HepG2 (cell line): ENCODE measurements around the gene ATAD3C. TPM values are rescaled to one million over a fixed set of nuclear protein-coding genes. Genes with fewer than 3 reads are reported as not detected.
"Not testable (repeated sequence)": the region's sequence is repeated elsewhere in the genome, so short reads cannot be mapped to it uniquely, and the experiment has no call there.

ENCODE experiments used
- ATAC-seq: fragments of 200-7000 bp; cut with Tn5 transposase; 3 replicates; pipeline ENCODE4 v1.9.1; 2020; ENCODE audit warnings: mild to moderate bottlenecking, moderate library complexity
- BruUV-seq: library from RNA; stranded (reverse); fragments of 400-500 nt; replicated peaks from 2 replicates; lab custom pipeline; 2021; lab: Mats Ljungman, UMichigan
- CTCF ChIA-PET: fragments of 300-600 bp; formaldehyde crosslinking; extraction: SDS; loops from one replicate; lab custom pipeline; 2021; ENCODE audit warnings: low total read pairs, inconsistent platforms, low intra/inter-chr PET ratio; lab: Yijun Ruan, JAX
- POLR2A ChIA-PET: fragments of 350-600 bp; sonication (Branson Sonifier 250); formaldehyde crosslinking; loops from one replicate; lab custom pipeline; 2020; ENCODE audit warnings: antibody characterized with exemption, inconsistent platforms; lab: Yijun Ruan, JAX
- DNase-seq: peaks from one replicate; pipeline ENCODE4 v3.0.0-alpha.2; 2015; ENCODE audit warnings: low spot score
- FAIRE-seq: peaks from 3 replicates; lab custom pipeline; 2011; peaks lifted over from hg19 to GRCh38; lab: Jason Lieb, UNC
- H2AFZ ChIP-seq: one replicate; pipeline ENCODE4 v1.6.1; 2011; ENCODE audit warnings: low read length, inconsistent platforms
- H3K27ac ChIP-seq: fragments of 300-600 bp; 3 replicates; pipeline ENCODE4 v1.8.0; 2011; ENCODE audit warnings: mixed run types, mild to moderate bottlenecking, mixed read lengths, low read length, inconsistent platforms; ENCODE audit not compliant: insufficient read depth; ENCODE audit errors: extremely low read length
- H3K27me3 ChIP-seq, 2 experiments: fragments of 200-600 bp in 1 of 2; 2 replicates in 1 of 2; 3 replicates in 1 of 2; pipeline versions ENCODE4 v1.6.0 to v1.8.0; 2011; ENCODE audit warnings: low read length in 2 of 2, mild to moderate bottlenecking in 2 of 2, moderate library complexity in 2 of 2, inconsistent platforms in 1 of 2; ENCODE audit not compliant: insufficient read depth in 2 of 2, control insufficient read depth in 1 of 2
- H3K36me3 ChIP-seq, 2 experiments: fragments of 200-600 bp in 1 of 2; replicated peaks in 1 of 2; 2 replicates in 1 of 2; 3 replicates in 1 of 2; pipeline versions ENCODE4 v1.5.1 to v1.8.0; 2011; ENCODE audit warnings: low read length in 2 of 2, inconsistent platforms in 1 of 2; ENCODE audit not compliant: insufficient read depth in 2 of 2, control insufficient read depth in 1 of 2
- H3K4me1 ChIP-seq: 2 replicates; pipeline ENCODE4 v1.5.1; 2012; ENCODE audit warnings: low read length, inconsistent platforms; ENCODE audit not compliant: insufficient read depth
- H3K4me2 ChIP-seq: 2 replicates; pipeline ENCODE4 v1.6.0; 2011; ENCODE audit warnings: low read depth, low read length, inconsistent platforms
- H3K4me3 ChIP-seq, 3 experiments: fragments of 200-600 bp in 1 of 3; sonication (generic), shearing (Covaris generic) in 1 of 3; replicated peaks in 1 of 3; 2 replicates each; pipeline ENCODE4 v1.5.1; 2011 to 2016; ENCODE audit warnings: low read length in 3 of 3, inconsistent platforms in 2 of 3, low read depth in 2 of 3, mild to moderate bottlenecking in 2 of 3, control low read depth in 1 of 3, mixed read lengths in 1 of 3; ENCODE audit not compliant: insufficient read depth in 1 of 3
- H3K79me2 ChIP-seq: one replicate; pipeline ENCODE4 v1.6.1; 2011; ENCODE audit warnings: low read length, inconsistent platforms; ENCODE audit not compliant: insufficient read depth
- H3K9ac ChIP-seq: 2 replicates; pipeline ENCODE4 v1.6.0; 2011; ENCODE audit warnings: mild to moderate bottlenecking, low read depth, low read length, inconsistent platforms; ENCODE audit not compliant: insufficient read depth
- H3K9me3 ChIP-seq: 2 replicates; pipeline ENCODE4 v1.5.1; 2012; ENCODE audit warnings: mild to moderate bottlenecking, low read length
- H4K20me1 ChIP-seq: 2 replicates; pipeline ENCODE4 v1.6.0; 2011; ENCODE audit warnings: inconsistent platforms, mild to moderate bottlenecking, low read length, moderate library complexity; ENCODE audit not compliant: insufficient read depth
- DNMT3B ChIP-seq: conservative IDR thresholded peaks from 2 replicates; pipeline ENCODE4 v1.6.1; 2016; ENCODE audit warnings: missing biosample characterization, control low read depth
- RBAK ChIP-seq: sonication (generic); formaldehyde crosslinking; IDR thresholded peaks from 2 replicates; pipeline ENCODE4 v1.5.1; 2020; ENCODE audit warnings: mild to moderate bottlenecking, missing genetic modification reagents
- ZMYM3 ChIP-seq: sonication (generic); formaldehyde crosslinking; IDR thresholded peaks from 2 replicates; pipeline ENCODE4 v1.5.1; 2020; ENCODE audit warnings: mild to moderate bottlenecking, missing genetic modification reagents
- ZNF12 ChIP-seq: sonication (generic); formaldehyde crosslinking; IDR thresholded peaks from 2 replicates; pipeline ENCODE4 v1.5.0; 2020; ENCODE audit warnings: missing genetic modification reagents
- WGBS: methylation state at CpG from one replicate; pipeline ENCODE4 v1.1.6; 2017; ENCODE audit warnings: low lambda C conversion rate; 5-methylcytosine and 5-hydroxymethylcytosine counted together
- in situ Hi-C: cut with HindIII; loops from 2 replicates; pipeline ENCODE4 v1.10.0; 2017; ENCODE audit warnings: low pct_unique_long_range_greater_than_20kb; ENCODE audit not compliant: extremely low pct_ligation_motif_present
- intact Hi-C: fragments of 100-400 bp; cut with micrococcal nuclease; formaldehyde crosslinking; loops from one replicate; pipeline ENCODE4 v1.10.0; 2022; ENCODE audit not compliant: unreplicated experiment
- polyA plus RNA-seq, 8 experiments: library from polyadenylated mRNA; depleted of rRNA in 3 of 8; stranded (reverse) in 7 of 8; unstranded in 1 of 8; fragments of >200 nt; fragmentation: Illumina TruSeq in 4 of 8; extraction: Trizol in 4 of 8; gene quantifications; 2 replicates each; pipeline versions ENCODE4 v1.2.1 to v1.2.3, GENCODE V29; 2011 to 2016; ENCODE audit warnings: low read depth in 4 of 8, missing spikeins in 1 of 8, mixed read lengths in 1 of 8; ENCODE audit not compliant: insufficient read depth in 1 of 8
- total RNA-seq, 5 experiments: library from RNA; depleted of rRNA; stranded (reverse); fragments of >200 nt; fragmentation: Illumina TruSeq; extraction: Trizol; gene quantifications; 2 replicates each; pipeline ENCODE4 v1.2.3, GENCODE V29; 2016; ENCODE audit warnings: low read depth in 1 of 5
- TF ChIP-seq, protein P1 (sequence below): sonication (generic); formaldehyde crosslinking; IDR thresholded peaks from 2 replicates; pipeline ENCODE4 v1.9.0; 2021; ENCODE audit warnings: missing genetic modification reagents, mild to moderate bottlenecking, borderline replicate concordance
- TF ChIP-seq, protein P2 (sequence below): sonication (generic); formaldehyde crosslinking; IDR thresholded peaks from 2 replicates; pipeline ENCODE4 v1.4.0; 2020; ENCODE audit warnings: missing genetic modification reagents, borderline replicate concordance

Gene ATAD3C
- total and polyA plus RNA-seq, 2 of the 13 experiments (the other 11 are each of a cell fraction or from before 2014, with no cell fraction given), result 2.4 to 3.2 TPM

DNA sequence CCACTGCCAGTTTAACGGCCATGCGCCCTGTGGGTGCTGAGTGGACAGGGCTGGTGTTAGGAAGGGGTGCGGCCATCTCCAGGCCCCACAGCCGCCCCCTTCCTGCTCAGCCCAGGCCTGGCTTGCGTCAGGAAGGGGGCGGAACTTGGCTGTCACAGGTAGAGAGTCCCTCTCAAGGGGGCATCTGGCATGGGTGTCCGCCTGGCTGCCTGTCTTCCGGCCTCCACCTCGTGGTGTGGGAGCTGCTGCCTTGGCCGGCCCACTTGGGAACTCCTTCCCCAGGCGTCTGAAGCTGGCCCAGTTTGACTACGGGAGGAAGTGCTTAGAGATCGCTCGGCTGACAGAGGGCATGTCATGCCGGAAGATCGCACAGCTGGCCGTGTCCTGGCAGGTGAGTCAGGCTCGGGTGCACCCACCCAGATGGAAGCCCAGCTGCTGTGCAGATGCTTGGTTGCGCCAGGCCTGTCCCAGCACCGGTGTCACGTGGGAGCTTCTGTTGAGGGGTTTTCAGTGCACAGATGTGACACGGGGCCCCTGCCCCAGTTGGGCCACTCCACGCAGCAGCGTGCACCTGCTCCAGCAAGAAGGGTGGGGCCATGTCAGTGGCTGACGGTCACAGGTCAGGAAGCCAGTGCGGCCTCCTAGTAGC lies 13.0 kb downstream of the ATAD3C start (continued):
- TF ChIP-seq, protein P1, sequence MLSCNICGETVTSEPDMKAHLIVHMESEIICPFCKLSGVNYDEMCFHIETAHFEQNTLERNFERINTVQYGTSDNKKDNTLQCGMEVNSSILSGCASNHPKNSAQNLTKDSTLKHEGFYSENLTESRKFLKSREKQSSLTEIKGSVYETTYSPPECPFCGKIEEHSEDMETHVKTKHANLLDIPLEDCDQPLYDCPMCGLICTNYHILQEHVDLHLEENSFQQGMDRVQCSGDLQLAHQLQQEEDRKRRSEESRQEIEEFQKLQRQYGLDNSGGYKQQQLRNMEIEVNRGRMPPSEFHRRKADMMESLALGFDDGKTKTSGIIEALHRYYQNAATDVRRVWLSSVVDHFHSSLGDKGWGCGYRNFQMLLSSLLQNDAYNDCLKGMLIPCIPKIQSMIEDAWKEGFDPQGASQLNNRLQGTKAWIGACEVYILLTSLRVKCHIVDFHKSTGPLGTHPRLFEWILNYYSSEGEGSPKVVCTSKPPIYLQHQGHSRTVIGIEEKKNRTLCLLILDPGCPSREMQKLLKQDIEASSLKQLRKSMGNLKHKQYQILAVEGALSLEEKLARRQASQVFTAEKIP, result no peak

DNA sequence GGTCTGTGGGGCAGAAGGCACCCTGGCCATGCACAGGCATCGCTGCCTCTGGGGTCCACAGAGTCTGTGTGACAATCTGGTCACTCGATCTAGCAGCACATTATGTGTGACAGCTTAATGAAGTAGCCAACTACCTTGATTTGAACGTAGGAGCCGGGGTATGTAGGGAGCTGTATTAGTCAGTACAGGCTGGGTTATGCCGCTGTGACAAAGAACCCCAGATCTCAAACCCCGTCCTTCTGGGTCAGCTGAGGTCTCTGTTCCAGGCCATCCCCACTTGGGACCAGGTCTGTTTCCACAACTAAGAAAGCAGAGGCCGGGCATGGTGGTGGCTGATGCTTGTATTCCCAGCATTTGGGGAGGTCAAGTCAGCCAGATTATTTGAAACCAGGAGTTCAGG lies 13.8 kb downstream of the ATAD3C start:
- 80% methylated on average over 3 of the region's 7 CpGs for WGBS
- H3K4me3 ChIP-seq, result no peak overlapping the region
- H3K4me2 ChIP-seq, result peak overlapping the region; percentile 77; the same call in 1 of the 2 replicates
- CTCF ChIA-PET, result no interaction called here
- no peaks in the 10 kb centered on the region for H3K9me3 ChIP-seq
- H4K20me1 ChIP-seq, result no peaks in the 10 kb centered on the region
- TF ChIP-seq DNMT3B (no peak), ZMYM3 (CRISPR knock-in tag) (0 out of 2 replicates have a peak, but pooled peaks have one; percentile 23), ZNF12 (CRISPR knock-in tag) (peak; percentile 99), RBAK (CRISPR knock-in tag) (peak; percentile 76)
- TF ChIP-seq, protein P2, sequence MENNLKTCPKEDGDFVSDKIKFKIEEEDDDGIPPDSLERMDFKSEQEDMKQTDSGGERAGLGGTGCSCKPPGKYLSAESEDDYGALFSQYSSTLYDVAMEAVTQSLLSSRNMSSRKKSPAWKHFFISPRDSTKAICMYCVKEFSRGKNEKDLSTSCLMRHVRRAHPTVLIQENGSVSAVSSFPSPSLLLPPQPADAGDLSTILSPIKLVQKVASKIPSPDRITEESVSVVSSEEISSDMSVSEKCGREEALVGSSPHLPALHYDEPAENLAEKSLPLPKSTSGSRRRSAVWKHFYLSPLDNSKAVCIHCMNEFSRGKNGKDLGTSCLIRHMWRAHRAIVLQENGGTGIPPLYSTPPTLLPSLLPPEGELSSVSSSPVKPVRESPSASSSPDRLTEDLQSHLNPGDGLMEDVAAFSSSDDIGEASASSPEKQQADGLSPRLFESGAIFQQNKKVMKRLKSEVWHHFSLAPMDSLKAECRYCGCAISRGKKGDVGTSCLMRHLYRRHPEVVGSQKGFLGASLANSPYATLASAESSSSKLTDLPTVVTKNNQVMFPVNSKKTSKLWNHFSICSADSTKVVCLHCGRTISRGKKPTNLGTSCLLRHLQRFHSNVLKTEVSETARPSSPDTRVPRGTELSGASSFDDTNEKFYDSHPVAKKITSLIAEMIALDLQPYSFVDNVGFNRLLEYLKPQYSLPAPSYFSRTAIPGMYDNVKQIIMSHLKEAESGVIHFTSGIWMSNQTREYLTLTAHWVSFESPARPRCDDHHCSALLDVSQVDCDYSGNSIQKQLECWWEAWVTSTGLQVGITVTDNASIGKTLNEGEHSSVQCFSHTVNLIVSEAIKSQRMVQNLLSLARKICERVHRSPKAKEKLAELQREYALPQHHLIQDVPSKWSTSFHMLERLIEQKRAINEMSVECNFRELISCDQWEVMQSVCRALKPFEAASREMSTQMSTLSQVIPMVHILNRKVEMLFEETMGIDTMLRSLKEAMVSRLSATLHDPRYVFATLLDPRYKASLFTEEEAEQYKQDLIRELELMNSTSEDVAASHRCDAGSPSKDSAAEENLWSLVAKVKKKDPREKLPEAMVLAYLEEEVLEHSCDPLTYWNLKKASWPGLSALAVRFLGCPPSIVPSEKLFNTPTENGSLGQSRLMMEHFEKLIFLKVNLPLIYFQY (CRISPR knock-in tag), result no peak
- TF ChIP-seq, all 625 proteins: peak for 3
- no peak for DNase-seq
- Histone ChIP-seq H3K27ac (no peak overlapping the region), H3K27me3 (peaks cover 6 to 15% of the 10 kb centered on the region in 2 experiments; a peak in 4 of 5 replicates), H2AFZ (no peak overlapping the region), H3K9ac (no peak overlapping the region), H3K36me3 (no peaks in the 10 kb centered on the region), H3K79me2 (no peaks in the 10 kb centered on the region), H3K4me1 (peaks cover 37% of the 10 kb centered on the region)
- intact Hi-C loops, result no loop called here
- no TSS peak for BruUV-seq
- in situ Hi-C loops, result no loop called here
- no peak for ATAC-seq
- POLR2A ChIA-PET, result interaction anchor here (1.1 to 1.3 kb wide), 3 partner anchors 25 to 34 kb away, joined by 3 read pairs; no protein-coding TSS in a partner anchor
- no peak for FAIRE-seq

DNA sequence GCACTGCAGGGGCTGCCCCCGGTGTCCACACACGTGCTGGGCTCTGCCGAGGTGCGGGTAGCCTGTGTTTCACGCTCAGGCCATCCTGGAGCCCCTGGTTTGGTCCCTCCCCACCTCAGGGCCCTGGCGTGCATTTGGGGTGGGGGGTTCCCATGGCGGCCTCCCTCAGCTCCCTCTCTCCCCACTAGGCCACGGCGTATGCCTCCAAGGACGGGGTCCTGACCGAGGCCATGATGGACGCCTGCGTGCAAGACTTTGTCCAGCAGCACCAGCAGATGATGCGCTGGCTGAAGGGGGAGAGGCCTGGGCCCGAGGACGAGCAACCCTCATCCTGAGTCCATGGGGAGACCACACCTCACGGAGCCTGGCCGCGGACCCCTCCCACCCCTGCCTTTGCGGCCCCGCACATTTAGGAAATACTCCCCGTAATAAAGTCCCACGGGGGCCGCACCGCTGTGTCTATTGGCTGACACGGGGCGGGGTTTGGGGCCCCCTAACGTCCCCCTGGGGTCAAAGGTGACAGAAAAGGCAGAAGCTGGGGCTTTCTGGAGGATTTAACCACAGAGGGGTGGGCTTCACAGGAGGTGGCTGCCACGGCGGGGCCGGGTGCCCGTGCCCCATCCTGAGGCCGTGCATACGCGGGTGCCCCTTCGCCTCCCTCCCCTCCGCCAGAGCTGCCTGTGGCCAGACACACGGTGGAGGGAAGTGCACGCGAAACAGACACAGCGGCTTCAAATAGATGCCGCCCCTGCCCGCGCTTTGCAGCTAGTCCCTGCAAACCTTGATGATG lies 18.9 kb downstream of the ATAD3C start:
- BruUV-seq, H4K20me1 ChIP-seq, H3K9ac ChIP-seq, H3K4me2 ChIP-seq, in situ Hi-C loops, H3K27me3 ChIP-seq, H3K27ac ChIP-seq, H2AFZ ChIP-seq, POLR2A ChIA-PET, H3K36me3 ChIP-seq, H3K9me3 ChIP-seq, H3K4me3 ChIP-seq, intact Hi-C loops, DNase-seq, CTCF ChIA-PET, FAIRE-seq, ATAC-seq, H3K79me2 ChIP-seq: not testable (repeated sequence)
- 67% methylated on average over 21 of the region's 44 CpGs for WGBS
- peaks cover 22% of the 10 kb centered on the region for H3K4me1 ChIP-seq
